SK-N-MC (cell line): ENCODE data around the gene CACNA2D2.

Experiments used
- EZH2 ChIP-seq: fragments of 200-600 bp; sonication (generic); IDR thresholded peaks from one replicate; pipeline ENCODE4 v1.6.1; 2017; ENCODE audit warnings: antibody characterized with exemption
- POLR2AphosphoS5 ChIP-seq: IDR thresholded peaks from 2 replicates; pipeline ENCODE4 v1.6.1; 2012; ENCODE audit warnings: mild to moderate bottlenecking, low read depth, low read length, borderline replicate concordance

- no peak for TF ChIP-seq EZH2
- no peak for TF ChIP-seq POLR2AphosphoS5
These were observed 43.6 kb downstream of the CACNA2D2 start for GRCh38 chr3:50459785-50460184.
